ENCODE data around the gene FNDC1.

The FNDC1 gene

DNA sequence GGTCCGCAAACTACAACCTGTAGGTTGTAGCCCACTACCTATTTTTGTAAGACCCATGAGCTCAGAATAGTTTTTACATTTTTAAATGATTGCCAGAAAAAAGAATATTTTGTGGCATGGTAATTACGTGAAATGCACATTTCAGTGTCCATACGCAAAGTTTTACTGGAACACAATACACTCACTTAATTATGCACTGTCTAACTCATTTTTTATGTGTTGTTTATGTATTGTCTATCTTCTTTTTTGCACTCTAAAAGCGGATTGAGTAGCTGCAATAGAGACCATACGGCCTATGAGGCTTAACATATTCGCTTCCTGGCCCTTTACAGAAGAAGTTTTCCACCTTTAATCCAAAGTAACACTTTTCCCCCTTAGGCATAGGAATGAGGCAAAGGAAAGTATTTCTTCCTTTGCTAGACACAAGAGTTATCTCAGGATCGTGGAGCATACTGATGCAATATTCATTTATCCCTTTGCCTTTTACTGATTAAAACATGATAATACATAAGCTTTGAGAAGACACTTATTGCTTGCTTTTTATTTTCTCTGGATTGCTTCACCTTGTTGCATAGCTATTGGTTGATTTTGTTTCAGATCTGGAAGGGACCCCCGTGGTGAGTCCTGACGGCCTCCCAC lies 69.8 kb downstream of the FNDC1 start:
- peaks cover 38% of the 10 kb centered on the region for H3K27me3 ChIP-seq
- no peaks in the 10 kb centered on the region for H3K9me3 ChIP-seq
- TF ChIP-seq, protein P1, sequence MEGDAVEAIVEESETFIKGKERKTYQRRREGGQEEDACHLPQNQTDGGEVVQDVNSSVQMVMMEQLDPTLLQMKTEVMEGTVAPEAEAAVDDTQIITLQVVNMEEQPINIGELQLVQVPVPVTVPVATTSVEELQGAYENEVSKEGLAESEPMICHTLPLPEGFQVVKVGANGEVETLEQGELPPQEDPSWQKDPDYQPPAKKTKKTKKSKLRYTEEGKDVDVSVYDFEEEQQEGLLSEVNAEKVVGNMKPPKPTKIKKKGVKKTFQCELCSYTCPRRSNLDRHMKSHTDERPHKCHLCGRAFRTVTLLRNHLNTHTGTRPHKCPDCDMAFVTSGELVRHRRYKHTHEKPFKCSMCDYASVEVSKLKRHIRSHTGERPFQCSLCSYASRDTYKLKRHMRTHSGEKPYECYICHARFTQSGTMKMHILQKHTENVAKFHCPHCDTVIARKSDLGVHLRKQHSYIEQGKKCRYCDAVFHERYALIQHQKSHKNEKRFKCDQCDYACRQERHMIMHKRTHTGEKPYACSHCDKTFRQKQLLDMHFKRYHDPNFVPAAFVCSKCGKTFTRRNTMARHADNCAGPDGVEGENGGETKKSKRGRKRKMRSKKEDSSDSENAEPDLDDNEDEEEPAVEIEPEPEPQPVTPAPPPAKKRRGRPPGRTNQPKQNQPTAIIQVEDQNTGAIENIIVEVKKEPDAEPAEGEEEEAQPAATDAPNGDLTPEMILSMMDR (IDR thresholded peaks at IDR 0.05) = no peak
- no peaks in the 10 kb centered on the region for H3K36me3 ChIP-seq
- H3K4me3 ChIP-seq (ENCODE audit: low read depth in 1 of 2, low read length in 1 of 2) = no peak overlapping the region
- H3K4me1 ChIP-seq (ENCODE audit: control insufficient read depth in 1 of 2, insufficient read depth in 1 of 2, low read depth in 1 of 2, low read length in 1 of 2) = no peaks in the 10 kb centered on the region
- H3K27ac ChIP-seq = no peak overlapping the region

DNA sequence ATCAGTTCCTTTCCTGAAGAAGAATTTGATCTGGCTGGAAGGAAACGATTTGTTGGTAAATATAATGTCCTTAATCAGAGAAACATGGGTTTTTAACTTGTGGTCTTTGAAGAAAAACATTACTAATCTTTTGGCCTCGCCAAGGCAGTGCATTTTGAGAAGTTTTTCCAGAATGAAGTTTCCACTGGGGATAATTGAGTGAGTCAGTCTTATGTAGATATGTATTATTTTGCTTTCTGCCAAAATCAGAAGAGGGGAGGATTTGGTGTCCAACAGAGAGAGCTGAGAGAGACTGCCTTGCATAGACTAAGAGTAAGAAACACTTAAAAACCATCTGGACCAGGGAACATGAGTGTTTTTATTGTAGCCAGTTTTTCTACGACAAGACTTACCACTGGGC lies 79.9 kb downstream of the FNDC1 start:
- no peaks in the 10 kb centered on the region for H3K36me3 ChIP-seq
- TF ChIP-seq, protein P1 (IDR thresholded peaks at IDR 0.05) = no peak
- no peak overlapping the region for H3K27ac ChIP-seq
- no peaks in the 10 kb centered on the region for H3K9me3 ChIP-seq
- no peaks in the 10 kb centered on the region for H3K4me1 ChIP-seq (ENCODE audit: control insufficient read depth in 1 of 2, insufficient read depth in 1 of 2, low read depth in 1 of 2, low read length in 1 of 2)
- no peak overlapping the region for H3K4me3 ChIP-seq (ENCODE audit: low read depth in 1 of 2, low read length in 1 of 2)
- H3K27me3 ChIP-seq = no peaks in the 10 kb centered on the region

DNA sequence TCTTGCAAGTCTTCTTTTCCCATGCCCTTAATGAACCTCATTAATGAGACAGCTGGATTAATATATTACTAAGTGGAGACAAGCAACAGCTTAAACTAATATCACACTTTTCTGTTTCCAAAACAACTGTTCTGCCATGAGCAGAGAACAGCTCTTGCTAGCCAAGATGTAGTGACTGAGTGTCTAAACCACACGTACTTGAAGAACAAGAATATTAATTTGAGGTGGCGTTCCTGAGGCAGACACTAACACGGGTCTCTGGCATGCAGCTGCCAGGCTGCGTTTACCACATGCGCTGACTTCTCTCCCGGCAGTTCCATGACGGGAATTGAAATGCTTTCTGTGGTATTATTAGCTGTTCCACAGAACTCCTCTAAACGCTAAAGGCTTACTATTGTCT lies 80.6 kb downstream of the FNDC1 start:
- Histone ChIP-seq H3K36me3 (no peaks in the 10 kb centered on the region), H3K9me3 (no peaks in the 10 kb centered on the region), H3K27me3 (no peaks in the 10 kb centered on the region), H3K4me1 (ENCODE audit: control insufficient read depth in 1 of 2, insufficient read depth in 1 of 2, low read depth in 1 of 2, low read length in 1 of 2) (no peaks in the 10 kb centered on the region), H3K27ac (no peak overlapping the region), H3K4me3 (ENCODE audit: low read depth in 1 of 2, low read length in 1 of 2) (no peak overlapping the region)
- TF ChIP-seq, protein P1 (IDR thresholded peaks at IDR 0.05) = no peak

DNA sequence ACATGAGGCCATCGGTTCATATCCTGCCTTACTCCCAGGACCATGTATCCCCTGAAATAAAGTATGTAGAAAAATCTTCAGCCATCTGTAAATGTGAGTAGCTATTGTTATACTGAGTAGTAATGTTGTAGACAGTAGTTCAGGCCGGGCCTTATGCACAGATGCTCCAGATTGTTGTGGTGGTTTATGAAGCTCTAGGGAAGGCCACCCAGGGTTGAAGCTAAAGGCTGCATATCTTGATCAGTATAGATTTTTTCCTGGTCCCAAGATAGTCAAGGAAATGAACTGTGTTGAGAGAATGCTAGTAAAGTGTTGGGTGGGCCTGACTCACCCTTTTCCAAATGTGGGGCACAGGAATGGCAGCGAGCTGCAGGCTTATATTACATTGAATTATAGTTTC lies 81.4 kb downstream of the FNDC1 start:
- Histone ChIP-seq H3K4me1 (ENCODE audit: control insufficient read depth in 1 of 2, insufficient read depth in 1 of 2, low read depth in 1 of 2, low read length in 1 of 2) (no peaks in the 10 kb centered on the region), H3K9me3 (no peaks in the 10 kb centered on the region), H3K4me3 (ENCODE audit: low read depth in 1 of 2, low read length in 1 of 2) (no peak overlapping the region), H3K36me3 (no peaks in the 10 kb centered on the region), H3K27ac (no peak overlapping the region), H3K27me3 (no peaks in the 10 kb centered on the region)
- TF ChIP-seq, protein P1 (IDR thresholded peaks at IDR 0.05) = no peak

DNA sequence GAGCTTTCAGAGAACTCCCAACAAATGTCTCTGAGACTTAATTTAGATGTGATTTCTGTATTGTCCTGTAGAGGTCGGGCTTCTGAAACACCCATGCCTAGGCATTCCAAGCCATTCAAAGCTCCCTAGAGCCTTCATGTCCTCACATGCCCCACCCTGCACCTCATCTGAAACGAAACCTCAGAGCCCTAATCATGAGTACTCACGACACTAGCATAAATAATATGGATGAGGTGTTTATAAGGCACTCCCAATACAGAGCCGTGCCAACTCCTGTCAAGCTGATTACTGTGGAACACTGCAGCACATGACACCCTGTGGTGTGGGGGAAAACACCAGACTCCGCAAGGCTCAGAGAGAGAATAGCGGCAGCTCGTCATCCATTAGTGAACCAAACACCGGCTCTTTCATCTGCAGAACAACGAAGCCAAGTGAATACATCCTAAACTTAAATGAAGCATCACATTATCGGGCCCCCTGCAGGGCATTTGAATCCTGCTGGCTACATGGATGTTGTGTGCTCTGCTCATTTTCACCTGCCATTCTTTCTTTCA lies 83.8 kb downstream of the FNDC1 start:
- Histone ChIP-seq H3K4me3 (ENCODE audit: low read depth in 1 of 2, low read length in 1 of 2) (no peak overlapping the region), H3K9me3 (no peaks in the 10 kb centered on the region), H3K4me1 (ENCODE audit: control insufficient read depth in 1 of 2, insufficient read depth in 1 of 2, low read depth in 1 of 2, low read length in 1 of 2) (no peaks in the 10 kb centered on the region), H3K27me3 (no peaks in the 10 kb centered on the region), H3K36me3 (no peaks in the 10 kb centered on the region), H3K27ac (no peak overlapping the region)
- TF ChIP-seq, protein P1 (IDR thresholded peaks at IDR 0.05) = no peak
